GM19463 (cell line): ENCODE results near the gene SAV1.

Source experiments
- ATAC-seq: cut with Tn5 transposase; IDR thresholded peaks from one replicate; pipeline ENCODE4 v1.9.1; 2021; ENCODE audit warnings: mild to moderate bottlenecking, moderate library complexity; ENCODE audit not compliant: unreplicated experiment

Gene SAV1

GRCh38 chr14:50610465-50610864, 57.6 kb downstream of the SAV1 start:
- ATAC-seq, result no peak

GRCh38 chr14:50608302-50608851, 59.7 kb downstream of the SAV1 start:
- ATAC-seq, result no peak

GRCh38 chr14:50607761-50608160, 60.3 kb downstream of the SAV1 start:
- ATAC-seq, result no peak

GRCh38 chr14:50607181-50607580, 60.9 kb downstream of the SAV1 start:
- ATAC-seq, result no peak

GRCh38 chr14:50606468-50606867, 61.6 kb downstream of the SAV1 start:
- no peak for ATAC-seq

GRCh38 chr14:50605766-50606165, 62.3 kb downstream of the SAV1 start:
- ATAC-seq, result no peak

GRCh38 chr14:50603565-50603964, 64.5 kb downstream of the SAV1 start:
- no peak for ATAC-seq

GRCh38 chr14:50602035-50602434, 66.1 kb downstream of the SAV1 start:
- no peak for ATAC-seq

GRCh38 chr14:50601394-50601793, 66.7 kb downstream of the SAV1 start:
- no peak for ATAC-seq

GRCh38 chr14:50600849-50601248, 67.3 kb downstream of the SAV1 start:
- no peak for ATAC-seq

GRCh38 chr14:50599700-50600444, 68.2 kb downstream of the SAV1 start:
- ATAC-seq, result no peak

- ATAC-seq, result no peak
These were observed 69.3 kb downstream of the SAV1 start for GRCh38 chr14:50598765-50599164.

- no peak for ATAC-seq
These were observed 73.4 kb downstream of the SAV1 start for GRCh38 chr14:50594577-50595316.

GRCh38 chr14:50590464-50590863, 77.6 kb downstream of the SAV1 start:
- no peak for ATAC-seq
